SIG-M5 treated with dmso at 0.1 percent for 504 hours (cell line): ENCODE data around the gene GTF2IRD2.
A peak's percentile ranks its signal among the peaks of the same experiment; 100 is the strongest.
"Not testable (repeated sequence)": the region's sequence is repeated elsewhere in the genome, so short reads cannot be mapped to it uniquely, and the experiment has no call there.

Experiments
- DNase-seq: peaks from one replicate; lab custom pipeline; 2025; ENCODE audit not compliant: unreplicated experiment; lab: John Stamatoyannopoulos, UW

GTF2IRD2 gene

GRCh38 chr7:74788369-74789150 is 62.8 kb downstream of the GTF2IRD2 start:
- peak; percentile 64 for DNase-seq

DNA sequence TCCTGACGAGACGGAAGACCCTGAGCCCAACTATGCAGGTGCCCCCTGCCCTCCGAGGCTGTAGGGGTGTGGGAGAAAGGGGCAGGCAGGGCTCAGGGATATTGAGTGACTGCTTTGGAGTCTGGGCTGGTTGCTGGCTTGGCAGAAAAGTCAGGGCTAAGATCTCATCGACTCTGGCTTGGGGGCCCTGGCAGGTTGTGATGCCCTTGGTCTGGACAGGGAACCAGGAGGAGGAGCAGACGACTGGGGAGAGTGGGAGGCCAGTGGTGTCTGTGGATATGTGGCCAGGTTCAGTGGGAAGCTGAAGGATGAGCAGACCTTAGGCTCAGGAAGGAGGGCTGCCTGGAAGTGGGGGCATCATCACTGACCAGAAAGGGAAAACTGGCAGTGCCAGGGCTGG is 67.8 kb downstream of the GTF2IRD2 start:
- not testable (repeated sequence) for DNase-seq

DNA sequence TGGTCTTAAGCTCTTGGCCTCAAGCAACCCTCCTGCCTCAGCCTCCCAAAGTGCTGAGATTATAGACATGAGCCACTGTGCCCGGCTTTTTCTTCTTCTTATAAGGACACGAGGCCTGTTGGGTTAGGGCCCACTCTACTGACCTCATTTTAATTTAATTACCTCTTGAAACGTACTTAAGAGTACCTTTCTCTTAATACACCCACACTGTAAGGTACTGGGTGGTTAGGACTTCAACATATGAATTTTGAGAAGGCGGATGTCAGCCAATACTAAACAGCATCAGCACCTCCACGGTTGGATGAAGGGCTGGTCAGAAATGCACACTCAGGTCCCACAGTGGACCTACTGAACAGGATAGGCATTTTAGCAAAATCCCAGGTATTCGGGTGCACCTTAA is 69.7 kb downstream of the GTF2IRD2 start:
- DNase-seq: not testable (repeated sequence)

- not testable (repeated sequence) for DNase-seq
Observed at GRCh38 chr7:74779053-74779452, 72.4 kb downstream of the GTF2IRD2 start.

- DNase-seq: not testable (repeated sequence)
Observed at GRCh38 chr7:74775111-74775510, 76.3 kb downstream of the GTF2IRD2 start.

DNA sequence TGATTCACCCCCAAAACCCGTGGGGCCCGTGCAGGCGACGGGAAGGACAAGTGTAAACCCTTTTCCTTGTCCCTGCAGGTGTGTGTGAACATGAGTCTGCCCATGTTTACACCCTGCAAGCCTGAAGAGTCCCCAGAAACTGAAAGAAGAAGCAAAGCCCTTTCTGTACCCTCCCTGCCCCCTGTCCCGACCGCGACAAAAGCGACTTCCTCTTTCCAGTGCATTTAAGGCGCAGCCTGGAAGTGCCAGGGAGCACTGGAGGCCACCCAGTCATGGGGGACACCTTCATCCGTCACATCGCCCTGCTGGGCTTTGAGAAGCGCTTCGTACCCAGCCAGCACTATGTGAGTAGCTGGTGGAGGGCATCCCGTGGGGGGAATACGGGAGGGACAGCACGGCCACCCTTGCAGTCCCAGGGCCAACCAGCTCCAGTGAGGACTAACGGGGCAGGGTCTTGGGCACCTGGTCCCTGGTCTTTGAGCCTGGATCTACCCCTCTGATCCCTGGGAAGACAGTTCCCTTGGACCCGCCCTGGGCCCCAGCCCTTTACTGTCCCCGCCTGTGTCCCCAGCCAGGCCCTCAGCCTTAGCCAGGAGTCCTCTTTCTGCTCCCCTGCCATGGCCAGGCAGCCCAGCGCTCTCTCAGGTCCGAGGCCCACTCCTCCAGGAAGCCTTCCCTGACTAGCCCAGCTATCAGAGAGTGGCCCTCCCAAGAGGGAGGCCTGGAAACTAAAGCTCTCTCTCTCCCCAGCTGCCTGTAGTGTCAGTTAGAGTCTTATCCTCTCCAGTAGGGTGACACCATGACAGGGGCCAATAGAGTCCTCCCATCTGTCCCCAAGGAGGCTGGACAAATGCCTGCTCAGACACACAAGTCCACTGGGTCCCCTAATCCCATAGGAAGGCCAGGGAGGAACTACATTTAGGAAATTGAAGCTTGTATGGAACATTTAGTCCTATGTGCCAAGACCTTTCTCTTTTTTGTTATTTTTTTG is 77.3 kb downstream of the GTF2IRD2 start, which contains the start of gene NCF1:
TSS of gene NCF1 (plus strand) at position 252 of the 991 bp plus-strand sequence. CDS start at position 273, 21 bp downstream.
- DNase-seq: not testable (repeated sequence)

DNA sequence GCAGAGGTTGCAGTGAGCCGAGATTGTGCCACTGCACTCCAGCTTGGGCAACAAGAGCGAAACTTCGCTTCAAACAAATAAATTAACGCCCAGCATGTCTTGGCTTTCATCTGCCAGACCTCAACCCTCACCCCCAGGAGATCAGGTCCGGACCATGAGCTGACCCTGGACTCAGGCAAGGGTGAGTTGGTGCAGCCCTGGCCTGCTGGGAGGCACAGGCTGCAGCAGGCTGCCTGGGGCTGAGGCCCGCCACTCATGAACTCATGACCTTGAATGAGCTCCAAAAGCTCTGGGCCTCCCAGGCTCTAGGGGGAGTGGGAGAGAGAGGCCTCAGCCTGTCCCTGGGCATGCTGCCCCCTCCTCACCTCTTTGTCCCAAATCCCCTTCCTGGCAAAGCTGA is 79.3 kb downstream of the GTF2IRD2 start:
- not testable (repeated sequence) for DNase-seq

DNA sequence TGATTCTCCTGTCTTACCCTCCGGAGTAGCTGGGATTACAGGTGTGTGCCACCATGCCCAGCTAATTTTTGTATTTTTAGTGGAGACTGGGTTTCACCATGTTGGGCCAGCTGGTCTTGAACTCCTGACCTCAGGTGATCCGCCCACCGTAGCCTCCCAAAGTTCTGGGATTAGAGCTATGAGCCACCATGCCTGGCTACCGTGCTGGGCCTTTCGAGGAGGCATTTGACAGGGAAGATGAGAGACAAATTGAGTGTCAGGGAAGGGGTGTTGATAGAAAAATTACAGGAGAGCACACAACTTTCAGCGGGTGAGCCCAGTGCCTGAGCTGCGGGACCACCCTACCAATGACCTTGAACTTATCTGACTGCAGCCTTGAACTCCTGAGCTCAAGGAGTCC is 81.3 kb downstream of the GTF2IRD2 start:
- DNase-seq: not testable (repeated sequence)

DNA sequence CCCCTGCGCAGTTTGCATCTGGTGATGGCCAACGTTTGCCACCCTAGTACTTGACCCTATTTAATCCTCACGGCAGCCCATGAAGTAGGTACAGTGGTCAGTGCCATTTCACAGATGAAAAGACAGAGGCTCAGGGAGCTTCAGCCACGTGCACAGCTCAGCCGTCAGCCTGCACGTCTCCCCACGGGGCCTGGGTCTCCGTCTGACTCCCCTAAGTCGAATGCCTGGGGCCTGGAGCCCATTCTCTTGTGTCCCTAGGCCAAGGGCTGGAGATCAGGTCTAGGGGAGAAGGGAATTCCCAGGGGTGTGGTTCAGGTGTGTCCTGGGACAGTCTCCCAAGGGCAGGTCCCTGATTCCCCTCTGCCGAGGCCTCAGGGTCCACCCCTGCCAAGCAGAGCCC is 84.4 kb downstream of the GTF2IRD2 start:
- DNase-seq: not testable (repeated sequence)

DNA sequence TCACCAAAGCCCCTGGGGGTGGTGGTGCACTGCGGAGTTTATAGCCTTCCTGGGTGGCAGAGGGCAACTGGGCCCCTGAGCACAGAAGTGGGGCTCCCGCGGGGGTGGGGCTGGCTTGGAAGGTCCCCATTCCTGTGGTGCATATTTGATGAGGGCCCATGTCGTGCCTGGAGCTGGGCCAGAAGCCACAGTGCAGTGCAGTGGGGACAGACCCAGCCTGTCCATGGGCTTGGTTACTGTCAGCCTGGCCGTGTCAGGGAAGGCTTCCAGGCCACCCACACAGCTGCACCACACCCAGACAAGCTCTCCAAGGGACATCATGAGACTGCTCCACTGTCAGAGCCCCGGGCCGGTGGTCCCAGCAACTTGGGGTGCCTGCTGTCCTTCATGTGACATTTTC is 84.9 kb downstream of the GTF2IRD2 start:
- not testable (repeated sequence) for DNase-seq

DNA sequence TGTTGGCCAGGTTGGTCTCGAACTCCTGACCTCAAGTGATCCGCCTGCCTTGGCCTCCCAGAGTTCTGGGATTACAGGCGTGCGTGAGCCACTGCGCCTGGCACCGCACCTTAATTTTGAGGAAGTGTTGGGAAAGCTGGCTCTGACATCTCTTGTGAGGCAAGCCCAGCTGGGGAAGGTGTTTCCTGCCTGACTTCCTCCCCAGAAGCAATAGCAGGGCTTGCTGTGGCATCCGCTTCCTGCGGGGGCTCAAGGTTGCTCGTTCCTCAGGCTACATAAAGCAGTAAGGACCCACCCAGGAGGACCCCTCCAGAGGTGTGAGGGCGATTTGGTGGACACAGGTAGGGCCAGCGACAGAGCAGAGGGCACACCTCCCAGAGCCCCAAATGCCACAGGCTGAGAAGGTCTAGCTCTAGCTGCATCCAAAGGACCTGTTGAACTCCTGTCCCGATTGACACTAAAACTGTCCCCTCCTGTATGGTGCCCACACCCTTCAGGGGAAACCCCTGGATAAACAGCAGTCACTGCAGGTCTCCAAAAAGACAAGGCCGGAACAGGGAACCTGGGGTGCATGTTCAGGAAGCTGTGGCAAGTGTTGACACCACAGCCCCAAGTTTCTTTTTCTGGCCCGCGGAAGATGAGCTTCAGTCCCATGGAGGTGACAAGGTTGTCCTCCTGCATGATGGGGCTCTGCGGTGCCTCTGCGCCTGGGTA is 86.0 kb downstream of the GTF2IRD2 start:
- DNase-seq: not testable (repeated sequence)

- not testable (repeated sequence) for DNase-seq
Observed at GRCh38 chr7:74758982-74759381, 92.4 kb downstream of the GTF2IRD2 start.

DNA sequence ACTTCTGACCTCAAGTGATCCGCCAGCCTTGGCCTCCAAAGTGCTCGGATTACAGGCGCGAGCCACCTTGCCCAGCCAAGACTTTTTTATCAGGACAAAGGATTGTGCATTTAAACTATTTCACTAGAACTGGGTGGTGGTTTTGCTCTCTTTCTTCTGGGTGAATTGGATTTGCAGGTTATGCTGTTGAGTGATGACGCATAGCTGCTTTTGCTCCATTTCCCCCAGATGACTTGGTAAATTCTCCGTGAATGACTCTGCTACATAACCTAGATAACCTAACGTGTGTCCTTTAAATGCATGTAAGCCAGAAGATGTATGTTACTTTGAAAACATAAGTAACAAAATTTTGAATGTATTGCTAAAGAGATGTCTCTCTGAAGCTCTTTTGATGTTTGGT is 93.1 kb downstream of the GTF2IRD2 start:
- not testable (repeated sequence) for DNase-seq

DNA sequence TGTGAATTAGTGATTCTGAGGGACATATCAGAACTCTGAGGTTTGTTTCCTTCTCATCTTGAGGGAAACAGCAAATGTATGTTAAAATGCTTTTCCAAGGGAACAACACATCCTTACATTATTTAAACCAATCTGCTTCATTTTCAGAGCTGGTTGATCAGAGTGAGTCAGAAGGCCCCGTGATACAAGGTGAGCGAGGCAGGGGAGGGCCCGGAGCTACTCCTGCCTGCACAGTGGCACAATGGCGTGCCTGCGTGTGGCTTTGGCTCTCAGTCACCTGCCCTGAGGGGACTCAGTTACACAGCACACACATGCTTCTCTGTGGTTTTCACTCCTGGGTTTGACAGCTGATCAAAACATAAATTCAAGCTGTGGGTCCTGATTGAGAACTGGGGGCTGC is 94.7 kb downstream of the GTF2IRD2 start:
- not testable (repeated sequence) for DNase-seq

- not testable (repeated sequence) for DNase-seq
Observed at GRCh38 chr7:74753921-74754482, 97.4 kb downstream of the GTF2IRD2 start.
